A549 treated with AZD2906 at 1 μM for 4 hours (cell line): ENCODE measurements around the gene GSPT1. TPM values are rescaled to one million over a fixed set of nuclear protein-coding genes. Genes with fewer than 3 reads are reported as not detected.

Source experiments
- total RNA-seq: library from RNA; stranded (reverse); fragments of 200-300 nt; extraction: Qiagen RNA extraction; gene quantifications from 5 replicates; pipeline ENCODE4 v1.2.3, GENCODE V29; 2022

GSPT1 gene
- total RNA-seq: 166 to 209 TPM (median 167 TPM) in 5 replicates

GRCh38 chr16:11915644-11916523 lies at the start of gene GSPT1:
GSPT1 (minus strand) TSS chr16:11915956; CDS start chr16:11915720, 236 bp downstream.

GRCh38 chr16:11964761-11965551 lies 49.2 kb upstream of the GSPT1 start, which contains the start of gene TNFRSF17:
TNFRSF17 (plus strand) TSS chr16:11965210; CDS start chr16:11965325, 115 bp downstream.

GRCh38 chr16:11941945-11942344 lies 26.2 kb upstream of the GSPT1 start, which contains the start of gene NPIPB2:
NPIPB2 (minus strand) TSS chr16:11942045; CDS start chr16:11942045, 0 bp downstream.

GRCh38 chr16:11851294-11852091 lies 64.3 kb downstream of the GSPT1 start, which contains the start of gene RSL1D1:
RSL1D1 (minus strand) TSS chr16:11851542; CDS start chr16:11851512, 30 bp downstream.

Other genes starting within 250 kb of the GSPT1 start
- gene SNN, start 247.5 kb downstream of the GSPT1 start, total RNA-seq: 22.6 to 25.8 TPM (median 25.3 TPM) in 5 replicates
- 39.1 to 46.4 TPM (median 44.7 TPM) in 5 replicates for gene TXNDC11, start 173.1 kb downstream of the GSPT1 start, total RNA-seq
- 24.8 to 36.6 TPM (median 27.5 TPM) in 5 replicates for gene ZC3H7A, start 118.7 kb downstream of the GSPT1 start, total RNA-seq
- 185 to 275 TPM (median 207 TPM) in 5 replicates for gene RSL1D1, start 64.4 kb downstream of the GSPT1 start, total RNA-seq
- 1.8 to 2.6 TPM (median 2.3 TPM) in 5 replicates for gene NPIPB2, start 26.1 kb upstream of the GSPT1 start, total RNA-seq
- not detected in 5 replicates for gene TNFRSF17, start 49.3 kb upstream of the GSPT1 start, total RNA-seq
- gene SNX29, start 60.8 kb upstream of the GSPT1 start, total RNA-seq: 2.4 to 2.8 TPM (median 2.6 TPM) in 5 replicates